ENCODE results near the gene ZNF853. TPM values are rescaled to one million over a fixed set of nuclear protein-coding genes. Genes with fewer than 3 reads are reported as not detected.
A peak's percentile ranks its signal among the peaks of the same experiment; 100 is the strongest.

The ZNF853 gene
- total RNA-seq, 1 experiment from 2014 or later = 3.4 TPM

- intact Hi-C loops (cut with micrococcal nuclease; ENCODE audit: unreplicated experiment) = no loop called here
- BruUV-seq (replicated peaks) = no TSS peak
- H3K4me3 ChIP-seq (ENCODE audit: low read depth, low read length, poor library complexity, severe bottlenecking) = no peak overlapping the region
- no peak for TF ChIP-seq EZH2 (IDR thresholded peaks at IDR 0.05; ENCODE audit: borderline replicate concordance, low read depth, low read length, poor library complexity, severe bottlenecking)
- TF ChIP-seq CTCF (conservative IDR thresholded peaks at IDR 0.05; ENCODE audit: low read depth, low read length) = no peak
- POLR2A ChIA-PET (ENCODE audit: low non-redundant PET) = no interaction called here
- peaks cover 6% of the 10 kb centered on the region for H3K4me1 ChIP-seq (ENCODE audit: insufficient read depth, low read length, poor library complexity, severe bottlenecking)
- no peak for DNase-seq (ENCODE audit: low spot score)
- H3K9me3 ChIP-seq (ENCODE audit: low read depth, low read length, poor library complexity, severe bottlenecking) = no peaks in the 10 kb centered on the region
- H3K27ac ChIP-seq (ENCODE audit: low read depth, low read length, poor library complexity, severe bottlenecking) = no peak overlapping the region
- CTCF ChIA-PET = no interaction called here
- H3K36me3 ChIP-seq (ENCODE audit: insufficient read depth, low read length, poor library complexity, severe bottlenecking) = peaks cover 31% of the 10 kb centered on the region
- H3K27me3 ChIP-seq (replicated peaks; ENCODE audit: insufficient read depth, low read depth, low read length, poor library complexity) = no peaks in the 10 kb centered on the region
These were observed 24.2 kb downstream of the ZNF853 start for GRCh38 chr7:6639627-6640026.

- ChIA-PET POLR2A (ENCODE audit: low non-redundant PET) (no interaction called here), CTCF (no interaction called here)
- DNase-seq (ENCODE audit: low spot score) = peak; percentile 70
- Histone ChIP-seq H3K4me3 (ENCODE audit: low read depth, low read length, poor library complexity, severe bottlenecking) (no peak overlapping the region), H3K27me3 (replicated peaks; ENCODE audit: insufficient read depth, low read depth, low read length, poor library complexity) (no peaks in the 10 kb centered on the region), H3K27ac (ENCODE audit: low read depth, low read length, poor library complexity, severe bottlenecking) (no peak overlapping the region), H3K4me1 (ENCODE audit: insufficient read depth, low read length, poor library complexity, severe bottlenecking) (peaks cover 6% of the 10 kb centered on the region), H3K9me3 (ENCODE audit: low read depth, low read length, poor library complexity, severe bottlenecking) (no peaks in the 10 kb centered on the region), H3K36me3 (ENCODE audit: insufficient read depth, low read length, poor library complexity, severe bottlenecking) (peaks cover 33% of the 10 kb centered on the region)
- no TSS peak for BruUV-seq (replicated peaks)
- TF ChIP-seq EZH2 (IDR thresholded peaks at IDR 0.05; ENCODE audit: borderline replicate concordance, low read depth, low read length, poor library complexity, severe bottlenecking) (no peak), CTCF (conservative IDR thresholded peaks at IDR 0.05; ENCODE audit: low read depth, low read length) (no peak)
- intact Hi-C loops (cut with micrococcal nuclease; ENCODE audit: unreplicated experiment) = no loop called here
These were observed 24.9 kb downstream of the ZNF853 start for GRCh38 chr7:6640246-6640721.

- Histone ChIP-seq H3K27ac (ENCODE audit: low read depth, low read length, poor library complexity, severe bottlenecking) (no peak overlapping the region), H3K4me3 (ENCODE audit: low read depth, low read length, poor library complexity, severe bottlenecking) (no peak overlapping the region), H3K9me3 (ENCODE audit: low read depth, low read length, poor library complexity, severe bottlenecking) (no peaks in the 10 kb centered on the region), H3K36me3 (ENCODE audit: insufficient read depth, low read length, poor library complexity, severe bottlenecking) (peaks cover 33% of the 10 kb centered on the region), H3K27me3 (replicated peaks; ENCODE audit: insufficient read depth, low read depth, low read length, poor library complexity) (no peaks in the 10 kb centered on the region), H3K4me1 (ENCODE audit: insufficient read depth, low read length, poor library complexity, severe bottlenecking) (peaks cover 5% of the 10 kb centered on the region)
- ChIA-PET POLR2A (ENCODE audit: low non-redundant PET) (no interaction called here), CTCF (no interaction called here)
- intact Hi-C loops (cut with micrococcal nuclease; ENCODE audit: unreplicated experiment) = no loop called here
- BruUV-seq (replicated peaks) = no TSS peak
- no peak for DNase-seq (ENCODE audit: low spot score)
- TF ChIP-seq CTCF (conservative IDR thresholded peaks at IDR 0.05; ENCODE audit: low read depth, low read length) (no peak), EZH2 (IDR thresholded peaks at IDR 0.05; ENCODE audit: borderline replicate concordance, low read depth, low read length, poor library complexity, severe bottlenecking) (no peak)
These were observed 26.1 kb downstream of the ZNF853 start for GRCh38 chr7:6641305-6642035.
